GM12865 (cell line): ENCODE measurements around the gene FGFR1OP2.
"Not testable (repeated sequence)": the region's sequence is repeated elsewhere in the genome, so short reads cannot be mapped to it uniquely, and the experiment has no call there.

Experiments used
- DNase-seq: peaks from one replicate; pipeline ENCODE4 v3.0.0; 2010; ENCODE audit warnings: low read depth
- H3K4me3 ChIP-seq: 2 replicates; pipeline ENCODE4 v1.5.1; 2011; ENCODE audit warnings: mild to moderate bottlenecking, low read depth, low read length, control low read depth
- TF ChIP-seq, protein P1 (sequence below): IDR thresholded peaks from 2 replicates; pipeline ENCODE4 v1.5.1; 2011; ENCODE audit warnings: low read length, control low read depth, low read depth, inconsistent platforms; ENCODE audit not compliant: insufficient read depth; ENCODE audit errors: missing control alignments

Gene FGFR1OP2

DNA sequence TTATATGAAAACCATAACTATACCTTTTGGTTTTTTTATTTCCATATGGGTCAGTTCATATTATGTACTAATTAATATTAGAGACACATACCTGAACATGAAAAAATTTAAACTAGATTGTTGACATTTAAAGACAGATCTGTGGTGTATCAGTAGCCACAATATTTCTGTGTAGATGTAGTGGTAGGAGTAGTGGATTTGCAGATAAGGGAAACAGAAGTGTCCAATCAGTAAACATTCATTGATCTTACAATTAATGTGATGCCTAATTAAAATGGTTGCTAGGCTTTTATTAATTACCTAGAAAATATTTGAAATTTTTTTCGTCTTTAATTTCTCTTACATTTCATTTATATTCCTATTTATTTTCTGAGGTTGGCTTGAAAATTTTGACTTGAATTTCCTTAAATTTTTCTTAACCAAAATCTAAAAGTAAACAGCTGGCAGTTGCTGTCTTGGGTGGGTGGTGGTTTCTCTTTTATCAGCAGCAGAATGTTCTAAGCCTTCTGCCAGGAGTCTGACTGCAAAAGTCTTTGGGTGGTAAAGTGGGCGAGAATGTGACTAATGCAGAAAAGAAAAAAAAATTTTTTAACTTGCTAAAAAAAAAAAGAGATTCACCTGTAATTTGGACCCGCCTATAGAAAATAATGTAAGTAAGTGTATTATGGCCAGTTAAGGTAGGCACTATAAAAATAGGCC lies 2.4 kb downstream of the FGFR1OP2 start:
- H3K4me3 ChIP-seq, result peak overlapping the region; percentile 86
- DNase-seq, result peak; percentile 35
- TF ChIP-seq, protein P1, sequence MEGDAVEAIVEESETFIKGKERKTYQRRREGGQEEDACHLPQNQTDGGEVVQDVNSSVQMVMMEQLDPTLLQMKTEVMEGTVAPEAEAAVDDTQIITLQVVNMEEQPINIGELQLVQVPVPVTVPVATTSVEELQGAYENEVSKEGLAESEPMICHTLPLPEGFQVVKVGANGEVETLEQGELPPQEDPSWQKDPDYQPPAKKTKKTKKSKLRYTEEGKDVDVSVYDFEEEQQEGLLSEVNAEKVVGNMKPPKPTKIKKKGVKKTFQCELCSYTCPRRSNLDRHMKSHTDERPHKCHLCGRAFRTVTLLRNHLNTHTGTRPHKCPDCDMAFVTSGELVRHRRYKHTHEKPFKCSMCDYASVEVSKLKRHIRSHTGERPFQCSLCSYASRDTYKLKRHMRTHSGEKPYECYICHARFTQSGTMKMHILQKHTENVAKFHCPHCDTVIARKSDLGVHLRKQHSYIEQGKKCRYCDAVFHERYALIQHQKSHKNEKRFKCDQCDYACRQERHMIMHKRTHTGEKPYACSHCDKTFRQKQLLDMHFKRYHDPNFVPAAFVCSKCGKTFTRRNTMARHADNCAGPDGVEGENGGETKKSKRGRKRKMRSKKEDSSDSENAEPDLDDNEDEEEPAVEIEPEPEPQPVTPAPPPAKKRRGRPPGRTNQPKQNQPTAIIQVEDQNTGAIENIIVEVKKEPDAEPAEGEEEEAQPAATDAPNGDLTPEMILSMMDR, result no peak

- TF ChIP-seq, protein P1, result no peak
- no peak for DNase-seq
- H3K4me3 ChIP-seq, result peak overlapping the region; percentile 86
These were observed 2.9 kb downstream of the FGFR1OP2 start for GRCh38 chr12:26941215-26941594.

GRCh38 chr12:26948309-26948708 lies 10.0 kb downstream of the FGFR1OP2 start:
- no peak for DNase-seq
- no peak overlapping the region for H3K4me3 ChIP-seq
- TF ChIP-seq, protein P1, result no peak

- TF ChIP-seq, protein P1, result no peak
- DNase-seq, result no peak
- H3K4me3 ChIP-seq, result no peak overlapping the region
These were observed 15.2 kb downstream of the FGFR1OP2 start for GRCh38 chr12:26953447-26953846.

DNA sequence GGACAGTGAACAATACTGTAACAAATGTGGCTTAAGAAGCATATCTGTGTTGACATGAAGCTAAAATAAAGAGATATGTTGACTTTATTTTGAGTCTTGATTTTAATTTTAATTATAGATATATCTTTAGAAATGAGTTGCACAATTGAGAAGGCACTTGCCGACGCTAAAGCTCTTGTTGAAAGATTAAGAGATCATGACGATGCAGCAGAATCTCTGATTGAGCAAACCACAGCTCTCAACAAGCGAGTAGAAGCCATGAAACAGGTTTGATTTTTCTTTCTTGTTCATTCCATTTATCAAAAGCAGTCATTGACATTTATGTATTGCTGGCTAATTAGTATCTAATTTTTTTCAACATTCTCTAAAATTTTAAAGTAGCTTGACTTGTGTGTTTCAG lies 15.8 kb downstream of the FGFR1OP2 start:
- TF ChIP-seq, protein P1, result no peak
- DNase-seq, result no peak
- H3K4me3 ChIP-seq, result no peak overlapping the region

- not testable (repeated sequence) for H3K4me3 ChIP-seq
These were observed 23.1 kb downstream of the FGFR1OP2 start for GRCh38 chr12:26961391-26961790.

GRCh38 chr12:26961803-26962202 lies 23.5 kb downstream of the FGFR1OP2 start:
- no peak overlapping the region for H3K4me3 ChIP-seq
- DNase-seq, result no peak
- TF ChIP-seq, protein P1, result no peak

More at GRCh38 chr12:26961391-26961790, 23.1 kb downstream of the FGFR1OP2 start:
- DNase-seq, result not testable (repeated sequence)

DNA sequence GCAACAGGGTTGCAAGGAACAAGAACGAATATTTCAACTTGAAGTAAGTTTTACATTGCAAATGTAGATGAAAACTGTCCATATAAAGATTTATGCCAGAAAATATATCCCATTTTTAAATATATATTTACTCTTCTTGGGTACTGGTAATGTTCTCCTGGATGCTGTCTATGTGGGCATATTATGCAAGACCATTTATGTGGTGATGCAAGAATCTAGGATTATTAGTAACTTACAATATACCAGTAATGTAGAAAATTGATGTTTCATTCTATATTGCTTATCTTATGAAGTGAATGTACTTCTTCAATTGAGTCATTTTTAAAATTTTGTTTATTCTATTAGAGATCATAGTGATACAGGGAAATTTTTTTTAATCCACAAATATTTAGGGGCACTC lies 25.1 kb downstream of the FGFR1OP2 start:
- DNase-seq, result no peak
- TF ChIP-seq, protein P1, result no peak
- no peak overlapping the region for H3K4me3 ChIP-seq
